ENCODE data around the gene SLC35E2B.
A peak's percentile ranks its signal among the peaks of the same experiment; 100 is the strongest.
"Not testable (repeated sequence)": the region's sequence is repeated elsewhere in the genome, so short reads cannot be mapped to it uniquely, and the experiment has no call there.

SLC35E2B gene

DNA sequence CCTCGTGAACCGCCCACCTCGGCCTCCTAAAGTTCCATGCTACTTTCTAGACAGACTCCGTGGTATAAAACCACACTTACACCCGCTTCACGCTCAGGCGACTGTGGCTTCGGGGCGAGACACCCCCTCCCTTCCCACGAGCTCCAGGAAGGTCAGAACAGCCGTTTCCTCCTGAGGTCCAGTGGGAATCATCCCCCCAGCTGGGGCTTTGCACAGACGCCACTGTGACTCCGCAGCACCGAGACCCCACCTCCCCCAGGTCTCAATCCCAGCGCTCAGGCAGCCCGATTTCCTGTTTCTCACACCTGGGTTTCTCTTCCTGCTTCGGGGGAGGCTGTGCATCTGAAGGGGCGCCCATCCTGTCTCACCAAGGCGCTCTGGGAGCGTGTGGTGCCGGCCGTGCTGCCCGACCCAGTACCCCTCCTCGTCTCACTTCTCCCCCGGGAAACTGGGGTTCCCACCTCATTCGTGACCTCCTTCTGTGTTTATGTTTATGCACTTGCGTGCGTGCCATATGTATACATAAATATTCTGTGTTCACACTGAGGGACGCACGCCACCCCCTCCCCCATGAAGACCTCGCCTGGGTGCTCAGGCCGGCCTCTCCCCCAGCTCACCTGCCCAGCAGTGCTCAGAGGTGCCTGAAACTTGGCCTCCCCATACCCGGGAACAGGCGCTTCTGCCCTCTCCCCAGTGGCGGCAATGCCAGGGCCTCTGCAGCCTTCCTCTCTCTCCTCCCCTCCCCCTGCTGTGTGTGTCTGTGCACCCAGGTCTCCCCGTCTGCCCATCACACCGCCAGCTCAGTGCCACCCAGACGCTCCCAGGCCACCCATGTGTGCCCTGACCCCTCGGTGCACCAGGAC is 14.6 kb downstream of the SLC35E2B start:
- TF ChIP-seq, protein P1, sequence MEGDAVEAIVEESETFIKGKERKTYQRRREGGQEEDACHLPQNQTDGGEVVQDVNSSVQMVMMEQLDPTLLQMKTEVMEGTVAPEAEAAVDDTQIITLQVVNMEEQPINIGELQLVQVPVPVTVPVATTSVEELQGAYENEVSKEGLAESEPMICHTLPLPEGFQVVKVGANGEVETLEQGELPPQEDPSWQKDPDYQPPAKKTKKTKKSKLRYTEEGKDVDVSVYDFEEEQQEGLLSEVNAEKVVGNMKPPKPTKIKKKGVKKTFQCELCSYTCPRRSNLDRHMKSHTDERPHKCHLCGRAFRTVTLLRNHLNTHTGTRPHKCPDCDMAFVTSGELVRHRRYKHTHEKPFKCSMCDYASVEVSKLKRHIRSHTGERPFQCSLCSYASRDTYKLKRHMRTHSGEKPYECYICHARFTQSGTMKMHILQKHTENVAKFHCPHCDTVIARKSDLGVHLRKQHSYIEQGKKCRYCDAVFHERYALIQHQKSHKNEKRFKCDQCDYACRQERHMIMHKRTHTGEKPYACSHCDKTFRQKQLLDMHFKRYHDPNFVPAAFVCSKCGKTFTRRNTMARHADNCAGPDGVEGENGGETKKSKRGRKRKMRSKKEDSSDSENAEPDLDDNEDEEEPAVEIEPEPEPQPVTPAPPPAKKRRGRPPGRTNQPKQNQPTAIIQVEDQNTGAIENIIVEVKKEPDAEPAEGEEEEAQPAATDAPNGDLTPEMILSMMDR (IDR thresholded peaks at IDR 0.05; ENCODE audit: low read depth, low read length), result no peak
- TF ChIP-seq EZH2phosphoT487 (IDR thresholded peaks at IDR 0.05; ENCODE audit: low read depth), result no peak
- Histone ChIP-seq H3K9me3 (ENCODE audit: insufficient read depth, low read length) (no peaks in the 10 kb centered on the region), H2AFZ (ENCODE audit: low read depth, low read length) (0 out of 2 replicates have a peak overlapping the region, but pooled peaks have one; percentile 36), H3K4me1 (ENCODE audit: low read length) (peaks cover 21% of the 10 kb centered on the region), H3K27me3 (ENCODE audit: low read depth, low read length) (no peaks in the 10 kb centered on the region), H3K36me3 (replicated peaks; ENCODE audit: low read depth, low read length) (no peaks in the 10 kb centered on the region), H3K4me3 (ENCODE audit: low read length) (peak overlapping the region; percentile 77), H3K79me2 (ENCODE audit: low read length) (peaks cover 41% of the 10 kb centered on the region), H3K27ac (ENCODE audit: low read length) (peak overlapping the region; percentile 84), H4K20me1 (ENCODE audit: insufficient read depth, low read length) (no peaks in the 10 kb centered on the region), H3K4me2 (ENCODE audit: low read length) (peak overlapping the region; percentile 97), H3K9ac (ENCODE audit: low read length) (peak overlapping the region; percentile 75)

DNA sequence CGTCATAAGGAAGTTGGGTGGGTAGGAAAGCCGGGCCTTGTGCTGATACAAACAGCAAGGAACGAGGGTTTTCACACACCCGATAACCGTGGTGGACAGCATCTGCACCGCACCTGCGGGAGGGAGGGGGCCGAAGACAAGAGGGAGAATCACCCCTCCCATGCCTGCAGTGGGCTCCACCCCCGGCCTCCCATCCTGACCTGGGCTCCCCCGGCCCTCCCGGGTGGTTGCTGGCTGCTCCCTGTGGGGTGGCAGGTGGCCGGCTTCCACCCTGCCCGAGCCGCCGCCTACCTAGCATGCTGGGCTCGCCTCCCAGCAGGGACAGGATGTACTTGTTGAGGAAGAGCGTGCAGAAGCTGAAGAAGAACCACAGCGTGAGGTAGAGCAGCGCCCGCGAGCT is 16.5 kb downstream of the SLC35E2B start:
- Histone ChIP-seq H3K4me1 (ENCODE audit: low read length) (peaks cover 21% of the 10 kb centered on the region), H3K79me2 (ENCODE audit: low read length) (peaks cover 30% of the 10 kb centered on the region)
- H2AFZ ChIP-seq (ENCODE audit: low read depth, low read length); H3K4me3 ChIP-seq (ENCODE audit: low read length); H3K27me3 ChIP-seq (ENCODE audit: low read depth, low read length); H3K9me3 ChIP-seq (ENCODE audit: insufficient read depth, low read length); H3K4me2 ChIP-seq (ENCODE audit: low read length); H4K20me1 ChIP-seq (ENCODE audit: insufficient read depth, low read length); H3K36me3 ChIP-seq (replicated peaks; ENCODE audit: low read depth, low read length); H3K9ac ChIP-seq (ENCODE audit: low read length); H3K27ac ChIP-seq (ENCODE audit: low read length): not testable (repeated sequence)

DNA sequence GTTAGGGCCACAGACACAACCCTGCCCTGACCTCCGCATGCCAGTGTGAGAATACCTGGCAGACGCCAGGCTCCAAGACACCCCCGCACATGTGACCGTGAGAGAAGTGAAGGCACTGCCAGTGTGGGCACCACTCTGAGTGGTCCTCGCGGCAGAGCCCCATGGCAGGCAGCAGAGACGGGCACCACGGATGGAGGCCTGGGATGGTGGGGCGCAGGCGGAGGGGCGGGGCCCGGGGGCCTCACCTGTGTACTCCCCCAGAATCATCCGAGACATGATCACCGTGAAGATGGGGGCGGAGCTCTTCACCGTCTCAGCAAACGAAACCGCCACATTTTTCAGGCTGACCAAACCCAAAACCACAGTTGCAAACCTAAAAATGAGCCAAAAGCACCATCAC is 17.4 kb downstream of the SLC35E2B start:
- H3K4me1 ChIP-seq (ENCODE audit: low read length), result peaks cover 21% of the 10 kb centered on the region
- H4K20me1 ChIP-seq (ENCODE audit: insufficient read depth, low read length), result not testable (repeated sequence)

DNA sequence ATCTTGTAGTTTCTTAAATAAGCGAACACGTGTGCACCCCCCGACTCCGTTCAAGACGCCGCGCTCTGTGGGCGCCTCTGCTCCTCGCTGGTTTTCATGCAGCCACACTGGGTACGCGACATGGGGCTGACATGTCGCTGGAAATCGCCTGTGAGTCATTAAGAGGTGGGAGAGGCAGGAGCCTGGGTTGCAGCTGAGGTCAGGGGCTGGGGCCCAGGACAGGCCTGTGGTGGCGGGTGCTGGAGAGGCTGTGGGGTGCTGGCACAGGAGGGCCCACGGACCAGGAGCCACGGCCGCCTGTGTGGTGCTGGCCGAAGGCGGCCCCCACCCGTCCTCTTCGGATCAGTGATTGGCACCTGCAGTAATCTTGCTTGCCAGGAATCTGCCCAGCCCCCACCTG is 17.8 kb downstream of the SLC35E2B start:
- H3K4me3 ChIP-seq (ENCODE audit: low read length); H2AFZ ChIP-seq (ENCODE audit: low read depth, low read length); H3K9ac ChIP-seq (ENCODE audit: low read length); H3K4me2 ChIP-seq (ENCODE audit: low read length); H3K9me3 ChIP-seq (ENCODE audit: insufficient read depth, low read length); H4K20me1 ChIP-seq (ENCODE audit: insufficient read depth, low read length); H3K27ac ChIP-seq (ENCODE audit: low read length); H3K27me3 ChIP-seq (ENCODE audit: low read depth, low read length): not testable (repeated sequence)
- H3K79me2 ChIP-seq (ENCODE audit: low read length), result peaks cover 23% of the 10 kb centered on the region
- H3K36me3 ChIP-seq (replicated peaks; ENCODE audit: low read depth, low read length), result peaks cover 10% of the 10 kb centered on the region
- peaks cover 21% of the 10 kb centered on the region for H3K4me1 ChIP-seq (ENCODE audit: low read length)

More for the DNA sequence above, 17.4 kb downstream of the SLC35E2B start:
- H2AFZ ChIP-seq (ENCODE audit: low read depth, low read length); H3K9me3 ChIP-seq (ENCODE audit: insufficient read depth, low read length); H3K27me3 ChIP-seq (ENCODE audit: low read depth, low read length); H3K9ac ChIP-seq (ENCODE audit: low read length); H3K4me3 ChIP-seq (ENCODE audit: low read length); H3K27ac ChIP-seq (ENCODE audit: low read length); H3K36me3 ChIP-seq (replicated peaks; ENCODE audit: low read depth, low read length); H3K4me2 ChIP-seq (ENCODE audit: low read length): not testable (repeated sequence)
- peaks cover 24% of the 10 kb centered on the region for H3K79me2 ChIP-seq (ENCODE audit: low read length)

DNA sequence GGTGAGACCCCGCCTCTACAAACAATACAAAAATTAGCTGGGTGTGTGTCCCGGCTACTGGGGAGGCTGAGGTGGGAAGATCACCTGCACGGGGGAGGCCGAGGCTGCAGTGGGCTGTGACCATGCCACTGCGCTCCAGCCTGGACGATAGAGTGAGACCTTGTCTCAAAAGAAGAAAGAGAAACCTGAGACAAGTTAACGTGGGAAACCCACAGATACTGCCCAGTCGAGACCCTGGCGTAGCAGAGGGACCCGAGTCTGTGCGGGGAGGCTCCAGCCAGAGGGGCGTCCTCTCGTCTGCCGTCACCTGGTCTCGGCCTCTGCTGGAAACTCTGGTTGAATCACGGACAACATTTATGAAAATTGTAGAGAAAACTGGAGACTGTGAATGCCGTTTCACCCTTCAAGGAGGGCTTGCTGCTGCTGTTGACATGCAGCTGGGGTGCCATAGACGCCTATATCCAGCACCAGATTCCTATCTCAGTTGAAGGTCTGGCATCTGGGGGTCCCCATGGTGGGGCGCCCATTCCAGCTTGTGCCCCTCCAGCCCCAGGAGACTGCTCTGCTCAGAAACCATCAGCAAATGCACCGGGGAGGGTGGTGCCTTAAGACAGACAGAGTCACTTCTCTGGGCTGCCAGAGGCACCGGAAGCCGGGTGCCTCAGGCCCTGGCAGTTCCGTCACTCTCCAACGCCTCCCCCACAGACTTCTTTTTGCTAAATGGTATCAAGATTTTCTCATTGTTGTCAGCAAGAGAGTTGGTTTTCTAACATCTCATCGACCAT is 20.2 kb downstream of the SLC35E2B start:
- H3K4me3 ChIP-seq (ENCODE audit: low read length), result no peak overlapping the region
- H3K9me3 ChIP-seq (ENCODE audit: insufficient read depth, low read length), result no peaks in the 10 kb centered on the region
- H3K79me2 ChIP-seq (ENCODE audit: low read length), result peaks cover 3% of the 10 kb centered on the region

More for the DNA sequence above, 20.2 kb downstream of the SLC35E2B start:
- no peaks in the 10 kb centered on the region for H3K27me3 ChIP-seq (ENCODE audit: low read depth, low read length)
- H3K9ac ChIP-seq (ENCODE audit: low read length), result no peak overlapping the region
- no peak overlapping the region for H2AFZ ChIP-seq (ENCODE audit: low read depth, low read length)
- H3K36me3 ChIP-seq (replicated peaks; ENCODE audit: low read depth, low read length), result peaks cover 15% of the 10 kb centered on the region
- no peak overlapping the region for H3K4me2 ChIP-seq (ENCODE audit: low read length)
- peaks cover 2% of the 10 kb centered on the region; the same call in 1 of the 2 replicates for H3K4me1 ChIP-seq (ENCODE audit: low read length)
- no peaks in the 10 kb centered on the region for H4K20me1 ChIP-seq (ENCODE audit: insufficient read depth, low read length)
- H3K27ac ChIP-seq (ENCODE audit: low read length), result no peak overlapping the region
- no peak for TF ChIP-seq EZH2phosphoT487 (IDR thresholded peaks at IDR 0.05; ENCODE audit: low read depth)
- TF ChIP-seq, protein P1 (IDR thresholded peaks at IDR 0.05; ENCODE audit: low read depth, low read length), result no peak

Measured in OCI-LY3 (cell line).